Epidermal melanocyte (primary cell): Measurements from ENCODE around the gene EGFR.

Experiments used
- DNase-seq: peaks from one replicate; pipeline ENCODE4 v3.0.0; 2011; ENCODE audit warnings: low spot score; ENCODE audit not compliant: insufficient read length

EGFR gene

DNA sequence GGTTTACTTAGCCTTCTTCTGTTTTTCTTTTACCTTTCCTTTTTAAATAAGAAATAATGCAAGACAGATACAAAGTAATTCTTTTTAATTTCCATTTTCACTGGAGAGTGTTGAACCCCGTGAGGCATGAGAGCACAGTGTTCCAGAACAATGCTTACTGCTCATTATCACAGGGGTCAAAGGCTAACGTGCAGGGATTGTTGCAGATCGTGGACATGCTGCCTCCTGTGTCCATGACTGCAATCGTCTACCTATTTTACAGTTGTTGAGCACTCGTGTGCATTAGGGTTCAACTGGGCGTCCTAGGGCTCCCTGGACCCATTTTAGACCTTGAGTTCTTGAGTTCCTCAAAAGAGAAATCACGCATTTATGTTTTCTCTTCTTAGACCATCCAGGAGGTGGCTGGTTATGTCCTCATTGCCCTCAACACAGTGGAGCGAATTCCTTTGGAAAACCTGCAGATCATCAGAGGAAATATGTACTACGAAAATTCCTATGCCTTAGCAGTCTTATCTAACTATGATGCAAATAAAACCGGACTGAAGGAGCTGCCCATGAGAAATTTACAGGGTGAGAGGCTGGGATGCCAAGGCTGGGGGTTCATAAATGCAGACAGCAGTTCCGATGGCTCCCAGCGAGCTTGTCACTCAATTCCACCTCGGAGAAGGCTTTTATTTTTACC lies 124.2 kb downstream of the EGFR start:
- DNase-seq: no peak

DNA sequence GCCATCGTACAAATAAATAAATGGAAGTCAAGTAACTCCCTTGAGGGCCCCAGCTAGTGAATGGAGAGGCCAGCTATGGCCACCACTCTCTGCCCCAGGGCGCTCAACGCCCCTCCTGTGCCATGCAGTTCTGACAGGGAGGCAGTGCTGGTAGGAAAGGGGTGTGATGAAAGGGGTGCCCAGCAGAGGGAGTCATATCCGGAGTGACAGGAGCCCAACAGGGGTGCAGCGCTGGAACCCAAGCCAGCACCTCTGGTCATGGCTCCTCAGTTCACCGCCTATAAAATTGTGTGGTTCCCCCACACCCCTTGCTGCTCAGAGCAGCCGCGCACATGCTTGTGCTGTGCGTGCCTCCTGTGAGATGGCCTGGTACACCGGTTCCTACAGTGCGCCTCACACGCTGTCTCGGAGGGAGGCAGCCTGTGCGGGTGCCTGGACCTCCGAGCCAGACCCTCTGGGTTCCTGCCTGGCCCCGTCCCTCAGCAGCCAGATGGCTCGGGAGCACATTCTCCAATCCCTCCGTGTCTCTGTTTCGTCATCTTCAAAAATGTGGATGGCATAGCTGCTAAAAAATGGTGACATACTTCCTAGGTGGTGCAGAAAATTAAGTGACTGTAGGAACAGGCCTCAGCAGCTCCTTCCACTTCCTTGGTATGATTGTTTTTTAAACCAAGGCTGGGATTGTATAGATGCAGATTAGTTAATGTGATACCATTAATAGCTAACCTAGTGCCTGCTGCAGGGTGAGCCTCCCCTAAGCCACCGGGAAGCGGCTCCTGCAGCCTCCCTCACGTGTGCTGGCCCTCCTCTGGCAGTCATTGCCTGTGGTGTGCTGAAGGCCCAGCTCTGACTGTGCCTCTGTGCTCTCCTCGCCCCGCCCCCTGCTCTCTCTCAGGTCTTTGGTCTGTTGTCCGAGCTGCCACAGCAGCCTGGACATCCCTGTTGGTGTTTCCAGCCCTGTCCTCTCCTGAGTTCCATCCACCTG lies 125.8 kb downstream of the EGFR start:
- DNase-seq: no peak

DNA sequence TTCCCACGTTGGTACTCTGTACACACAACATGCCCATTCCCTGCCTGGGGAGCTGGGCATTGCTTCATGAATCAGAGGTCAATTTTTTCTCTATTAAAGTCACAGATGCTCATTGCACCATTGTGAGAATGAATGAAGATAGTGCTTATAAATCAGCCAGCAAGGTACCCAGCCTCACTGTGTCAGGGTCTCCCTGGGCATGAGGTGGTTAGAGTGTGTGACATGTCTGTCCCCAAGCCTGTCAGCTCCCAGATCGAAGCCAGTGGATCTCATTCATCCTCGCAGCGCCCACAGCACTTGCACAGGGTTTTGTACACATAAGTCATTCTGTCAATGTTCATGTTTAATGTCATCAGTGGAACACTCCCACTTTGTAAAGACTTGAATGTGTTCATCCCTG lies 126.8 kb downstream of the EGFR start:
- DNase-seq: no peak

DNA sequence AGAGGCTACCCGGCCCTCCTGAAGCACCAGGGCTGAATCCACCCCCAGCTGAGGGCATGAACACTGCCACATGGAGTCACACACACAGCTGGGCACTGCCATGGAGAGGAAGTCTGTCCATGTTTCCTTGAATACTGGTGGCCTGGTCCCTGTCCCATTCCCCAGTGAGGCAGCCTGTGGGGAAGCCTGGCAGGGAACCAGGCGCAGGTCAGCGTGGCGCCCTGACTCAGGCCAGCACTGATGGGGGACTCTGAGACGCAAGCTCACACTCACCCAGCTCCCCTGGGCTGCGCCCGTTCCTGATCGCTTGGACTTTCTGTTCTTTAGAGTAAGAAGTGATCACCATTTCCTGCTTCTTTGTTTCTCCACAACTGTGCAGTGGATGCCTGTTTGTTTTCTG lies 128.3 kb downstream of the EGFR start:
- no peak for DNase-seq

DNA sequence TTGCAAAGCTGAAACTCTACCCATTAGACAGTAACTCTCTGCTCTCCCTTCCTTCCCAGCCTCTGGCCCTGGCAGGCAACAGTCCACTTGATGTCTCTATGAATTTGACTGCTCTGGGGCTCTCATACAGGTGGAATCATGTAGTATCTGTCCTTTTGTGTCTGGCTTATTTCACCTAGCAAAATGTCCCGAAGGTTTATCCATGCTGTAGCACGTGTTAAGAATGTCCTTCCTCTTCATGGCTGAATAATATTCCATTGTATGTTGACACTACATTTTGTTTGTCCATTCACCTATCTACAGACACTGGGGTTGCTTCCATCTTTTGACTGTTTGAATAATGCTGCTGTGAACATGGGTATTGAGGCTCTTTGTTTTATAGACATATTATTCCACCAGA lies 128.9 kb downstream of the EGFR start:
- no peak for DNase-seq

DNA sequence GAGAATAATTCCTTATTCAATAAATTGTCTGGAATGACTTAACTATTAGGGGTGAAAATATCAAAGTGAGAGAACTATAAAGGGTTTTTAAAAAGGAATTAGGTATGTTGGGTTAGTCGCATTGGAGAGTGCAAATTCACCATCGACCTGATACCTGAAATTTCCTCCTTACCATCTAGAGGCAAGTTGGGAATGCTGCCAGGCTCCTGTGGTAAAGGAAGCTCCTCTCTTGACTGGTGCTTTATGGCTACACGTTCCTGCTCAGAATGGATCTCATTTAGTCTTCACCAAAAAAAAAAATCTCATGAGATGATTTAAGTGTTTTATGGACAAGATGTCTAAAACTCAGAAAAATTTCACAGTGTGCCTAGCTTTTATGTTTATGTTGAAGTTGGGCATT lies 129.8 kb downstream of the EGFR start:
- DNase-seq: no peak

DNA sequence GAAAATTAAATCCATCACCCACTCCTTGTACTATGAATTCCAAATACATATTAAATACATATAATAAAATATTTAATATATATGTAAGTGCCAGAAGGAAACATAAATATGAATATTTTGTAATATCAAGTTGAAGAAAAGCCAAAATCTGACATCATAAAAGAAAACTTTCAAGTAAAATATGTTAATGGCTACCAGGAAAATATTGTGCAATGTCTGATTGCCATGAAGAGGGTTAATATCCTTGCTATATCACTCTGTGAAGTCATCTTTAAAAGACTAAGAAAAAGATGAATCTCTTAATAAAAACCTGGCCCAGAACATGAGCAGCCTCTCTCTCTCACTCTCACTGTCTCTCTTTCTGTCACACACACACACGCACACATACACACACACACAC lies 130.2 kb downstream of the EGFR start:
- no peak for DNase-seq

DNA sequence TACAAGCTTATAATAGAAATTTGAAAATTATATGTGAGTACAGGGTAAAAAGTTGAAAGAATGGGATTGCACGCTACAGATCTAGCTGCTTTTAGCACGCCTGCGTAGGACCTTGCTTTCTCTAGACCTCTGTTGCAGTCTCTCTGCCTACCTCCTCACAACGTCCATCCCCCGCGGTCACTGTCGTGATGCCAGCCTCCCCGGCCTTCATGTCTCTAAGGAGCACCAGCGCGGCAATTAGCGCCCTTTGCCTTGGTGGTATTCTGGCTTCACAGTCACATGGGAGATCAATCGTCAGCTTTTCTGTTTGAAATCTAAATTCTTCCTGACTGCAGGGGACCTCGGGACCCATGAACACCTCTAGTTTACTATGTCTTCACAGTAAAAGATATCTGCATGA lies 131.3 kb downstream of the EGFR start:
- DNase-seq: no peak

DNA sequence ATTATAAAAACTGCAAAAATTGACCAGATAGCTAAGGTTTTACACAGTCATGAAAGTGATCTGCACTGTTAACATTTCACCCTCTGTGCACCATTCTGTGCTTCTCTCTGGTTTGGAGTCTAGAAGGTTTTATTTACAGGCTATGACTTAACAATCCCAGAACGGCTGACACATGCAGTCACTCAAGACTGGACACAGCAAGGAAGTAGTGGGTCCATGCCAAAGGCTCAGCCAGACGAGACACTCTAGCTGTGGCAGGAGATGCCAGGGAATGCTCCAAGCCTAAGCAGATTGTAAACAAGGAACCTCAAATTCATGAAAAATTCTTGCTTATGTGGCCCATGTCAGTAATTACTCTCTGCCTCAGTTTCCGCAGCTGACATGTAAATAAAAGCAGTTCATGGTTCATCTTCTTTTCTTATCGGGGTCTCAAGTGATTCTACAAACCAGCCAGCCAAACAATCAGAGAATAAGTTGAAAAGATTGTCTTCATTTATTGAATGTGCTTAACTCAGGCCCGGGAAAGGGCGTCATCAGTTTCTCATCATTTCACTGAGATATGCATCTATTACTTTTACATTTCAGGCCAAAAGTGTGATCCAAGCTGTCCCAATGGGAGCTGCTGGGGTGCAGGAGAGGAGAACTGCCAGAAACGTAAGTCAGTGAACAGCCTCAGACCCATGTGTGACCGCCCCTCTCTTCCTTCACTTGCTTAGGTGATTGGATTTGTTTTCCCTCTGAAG lies 132.1 kb downstream of the EGFR start:
- no peak for DNase-seq

DNA sequence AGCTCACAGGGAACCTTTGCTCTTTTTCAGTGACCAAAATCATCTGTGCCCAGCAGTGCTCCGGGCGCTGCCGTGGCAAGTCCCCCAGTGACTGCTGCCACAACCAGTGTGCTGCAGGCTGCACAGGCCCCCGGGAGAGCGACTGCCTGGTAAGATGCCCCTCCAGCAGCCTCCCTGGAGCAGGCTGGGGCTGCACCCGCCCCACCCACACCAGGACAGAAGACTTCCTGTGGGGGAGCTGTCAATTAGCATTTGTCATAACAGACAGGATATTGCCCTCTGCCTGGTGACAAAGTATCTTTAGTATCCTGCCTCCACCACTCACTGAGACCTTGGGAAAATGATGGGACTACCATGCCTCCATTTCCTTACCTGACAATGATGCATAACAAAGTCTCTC lies 133.7 kb downstream of the EGFR start:
- no peak for DNase-seq

DNA sequence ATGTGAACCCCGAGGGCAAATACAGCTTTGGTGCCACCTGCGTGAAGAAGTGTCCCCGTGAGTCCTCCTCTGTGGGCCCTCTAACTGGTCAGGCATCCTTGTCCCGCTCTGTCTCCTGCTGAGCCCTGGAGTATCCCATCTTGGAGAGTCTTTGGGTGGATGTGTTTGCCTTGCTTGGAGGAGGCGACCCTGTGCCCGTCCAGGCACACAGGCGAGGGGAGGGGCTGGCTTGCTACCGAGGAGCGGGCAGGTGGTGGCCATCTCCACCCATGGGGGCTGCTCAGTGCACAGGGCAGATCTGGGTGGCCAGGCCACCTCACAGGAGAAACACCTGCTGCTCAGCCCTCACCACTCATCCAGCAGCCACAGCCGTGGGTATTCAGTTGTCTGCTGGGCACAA lies 135.3 kb downstream of the EGFR start:
- DNase-seq: no peak

DNA sequence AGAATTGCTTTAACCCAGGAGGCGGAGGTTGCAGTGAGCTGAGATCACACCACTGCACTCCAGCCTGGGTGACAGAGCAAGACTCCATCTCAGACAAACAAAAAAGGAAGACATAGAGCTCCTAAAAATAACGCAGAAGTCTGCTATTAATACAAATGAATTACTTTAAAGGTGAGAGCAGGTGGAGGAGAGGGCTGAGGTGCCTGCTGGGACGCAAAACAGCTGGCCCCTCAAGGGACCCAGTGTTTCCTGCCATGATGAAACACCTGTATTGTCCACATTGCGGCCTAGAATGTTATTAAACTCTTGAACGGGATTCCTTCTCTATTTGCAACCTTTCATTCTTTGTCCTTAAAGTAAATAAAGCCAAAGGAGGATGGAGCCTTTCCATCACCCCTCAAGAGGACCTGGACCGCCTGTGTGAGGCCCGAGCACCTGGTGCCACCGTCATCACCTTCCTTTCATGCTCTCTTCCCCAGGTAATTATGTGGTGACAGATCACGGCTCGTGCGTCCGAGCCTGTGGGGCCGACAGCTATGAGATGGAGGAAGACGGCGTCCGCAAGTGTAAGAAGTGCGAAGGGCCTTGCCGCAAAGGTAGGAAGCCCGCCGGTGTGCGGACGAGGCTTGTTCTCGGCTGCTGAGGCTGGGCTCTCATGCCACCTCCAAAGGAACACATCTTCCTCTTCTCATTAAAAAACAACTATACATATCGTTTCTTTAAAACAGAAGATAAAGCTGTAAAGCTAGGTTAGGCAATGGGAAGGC lies 136.7 kb downstream of the EGFR start:
- no peak for DNase-seq

DNA sequence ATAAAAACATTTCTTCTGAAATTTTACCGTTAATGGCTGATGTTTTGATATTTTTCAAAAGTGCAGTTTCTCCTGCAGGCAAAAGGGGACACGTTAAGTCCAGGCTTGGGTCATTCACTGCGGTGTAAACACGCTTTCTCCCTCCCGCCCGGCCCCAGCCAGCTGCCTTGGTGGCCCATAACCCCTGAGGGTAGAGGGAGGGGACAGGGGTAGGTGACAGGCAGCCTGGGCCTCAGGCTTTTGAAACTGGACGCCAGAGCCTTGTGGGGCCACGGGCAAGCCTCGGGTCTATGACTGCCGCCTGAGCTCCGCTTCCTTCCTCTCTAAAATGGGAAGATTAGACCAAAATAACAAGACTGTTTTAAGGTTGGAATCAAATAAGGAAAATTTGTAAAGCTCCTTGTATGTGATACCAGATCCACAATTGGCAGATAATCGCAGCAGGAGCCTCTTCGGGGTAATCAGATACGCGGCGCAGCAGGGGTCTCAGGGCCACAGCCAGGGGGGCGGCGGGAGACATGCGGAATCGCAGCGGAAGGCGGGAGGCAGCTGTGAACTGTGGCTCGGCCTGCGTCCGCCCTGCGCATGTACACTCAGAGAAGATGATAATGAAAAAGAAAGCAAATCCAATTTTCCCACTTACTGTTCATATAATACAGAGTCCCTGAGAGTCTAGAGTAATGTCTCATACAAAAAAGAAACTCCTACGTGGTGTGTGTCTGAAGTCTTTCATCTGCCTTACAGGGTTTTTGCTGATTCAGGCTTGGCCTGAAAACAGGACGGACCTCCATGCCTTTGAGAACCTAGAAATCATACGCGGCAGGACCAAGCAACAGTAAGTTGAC lies 138.3 kb downstream of the EGFR start:
- DNase-seq: no peak

DNA sequence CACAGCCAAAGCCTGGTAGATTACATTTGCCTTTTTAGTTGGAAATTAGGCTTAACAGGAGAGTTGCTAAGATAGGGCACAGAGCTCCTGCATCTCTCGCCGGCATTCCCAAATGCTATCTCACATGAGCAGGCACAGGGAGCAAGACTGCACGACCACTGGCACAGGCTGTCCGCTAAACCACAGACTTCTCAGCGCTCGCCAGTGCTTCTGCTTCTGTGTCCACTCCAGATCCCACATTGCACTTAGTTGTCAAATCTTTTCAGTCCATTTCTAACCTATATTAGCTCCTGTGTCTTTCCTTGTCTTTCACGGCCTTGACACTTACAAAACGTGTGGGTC lies 138.9 kb downstream of the EGFR start:
- no peak for DNase-seq

DNA sequence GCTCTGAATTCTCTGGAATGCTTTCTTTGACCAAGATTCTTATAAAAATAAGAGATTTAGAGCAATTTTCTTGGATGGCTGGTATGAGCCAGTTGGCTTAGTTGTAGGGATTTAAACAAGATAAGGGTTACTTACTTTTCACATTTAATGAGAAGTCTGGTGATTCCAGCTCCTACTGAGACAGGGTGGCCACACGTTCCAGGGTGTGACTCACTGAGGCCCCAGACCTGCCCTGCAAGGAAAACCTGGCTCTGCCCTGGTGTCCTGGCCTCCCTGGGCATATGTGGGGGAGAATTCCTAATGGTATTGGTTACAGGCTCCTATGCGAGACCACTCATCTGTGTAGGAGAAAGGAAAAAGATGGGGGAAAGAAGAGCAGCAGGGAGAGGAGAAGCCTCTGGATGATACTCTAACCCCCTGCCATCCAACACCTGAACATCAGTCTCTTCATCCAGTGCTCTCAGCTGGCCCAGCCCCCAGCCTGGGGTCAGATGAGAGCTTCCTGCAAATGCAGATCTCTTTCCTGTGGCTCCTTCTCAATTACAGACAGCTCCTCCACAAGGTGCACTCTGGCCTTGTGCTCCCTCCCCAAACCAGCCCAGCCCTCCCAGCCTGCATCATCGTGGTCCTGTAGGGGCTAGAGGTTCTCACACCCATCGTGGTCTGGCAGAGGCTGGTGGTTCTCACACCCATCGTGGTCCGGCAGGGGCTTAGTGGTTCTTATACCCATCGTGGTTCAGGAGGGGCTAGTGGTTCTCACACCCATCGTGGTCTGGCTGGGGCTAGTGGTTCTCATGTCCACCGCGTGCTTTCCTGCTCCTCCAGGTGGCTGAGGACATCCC lies 139.9 kb downstream of the EGFR start:
- no peak for DNase-seq

DNA sequence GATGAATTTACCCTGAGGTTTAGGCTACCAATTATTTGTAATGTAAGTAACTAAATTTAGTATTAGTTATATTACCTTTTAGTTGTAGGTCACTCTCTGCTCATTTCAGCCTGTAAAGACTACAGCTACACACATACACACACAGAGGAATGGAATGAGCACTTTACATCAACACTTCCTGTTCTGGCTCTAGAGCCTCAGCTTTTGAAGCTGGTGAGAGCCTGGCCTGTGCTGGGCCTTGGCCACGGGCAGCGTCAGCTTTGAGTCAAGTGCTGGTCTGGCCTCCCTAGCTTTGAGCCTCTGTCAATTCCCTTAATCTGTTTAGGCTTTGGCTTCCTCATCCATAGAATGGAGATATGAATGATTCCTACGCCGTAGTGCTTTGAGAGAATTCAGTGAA lies 141.7 kb downstream of the EGFR start:
- DNase-seq: no peak

DNA sequence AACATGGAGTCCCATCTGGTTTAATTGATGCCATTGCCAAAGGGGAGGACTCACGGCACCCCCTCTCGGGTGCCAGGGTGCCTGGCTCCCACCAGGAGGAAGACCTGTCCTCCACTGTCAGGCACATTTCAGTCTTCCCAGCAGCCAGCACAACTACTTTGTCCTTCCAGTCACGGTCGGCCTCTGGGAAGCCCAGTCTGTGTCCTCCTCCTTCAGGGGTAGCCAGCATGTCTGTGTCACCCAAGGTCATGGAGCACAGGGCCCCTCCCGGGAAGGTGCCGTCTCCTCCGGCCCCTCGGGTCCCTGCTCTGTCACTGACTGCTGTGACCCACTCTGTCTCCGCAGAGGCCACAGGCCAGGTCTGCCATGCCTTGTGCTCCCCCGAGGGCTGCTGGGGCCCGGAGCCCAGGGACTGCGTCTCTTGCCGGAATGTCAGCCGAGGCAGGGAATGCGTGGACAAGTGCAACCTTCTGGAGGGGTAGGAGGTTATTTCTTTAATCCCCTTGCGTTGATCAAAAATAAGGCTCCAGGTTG lies 142.4 kb downstream of the EGFR start:
- DNase-seq: no peak

DNA sequence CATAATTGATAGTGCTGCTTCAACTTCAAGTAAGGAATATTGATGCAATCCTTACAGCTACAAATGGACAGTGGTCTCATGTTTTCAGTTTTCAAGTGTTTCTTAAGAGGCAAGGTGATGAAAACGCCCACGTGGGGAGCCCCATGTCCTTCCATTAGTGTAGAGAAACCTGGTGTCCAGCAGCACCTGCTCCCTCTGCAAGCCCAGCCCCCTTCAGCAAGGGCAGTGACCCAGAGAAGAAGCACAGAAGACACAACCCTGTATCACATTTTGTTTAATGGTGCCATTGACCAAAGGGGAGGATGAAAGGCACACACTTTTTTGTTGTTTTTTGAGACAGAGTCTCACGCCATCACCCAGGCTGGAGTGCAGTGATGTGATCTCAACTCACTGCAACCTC lies 143.7 kb downstream of the EGFR start:
- DNase-seq: no peak

DNA sequence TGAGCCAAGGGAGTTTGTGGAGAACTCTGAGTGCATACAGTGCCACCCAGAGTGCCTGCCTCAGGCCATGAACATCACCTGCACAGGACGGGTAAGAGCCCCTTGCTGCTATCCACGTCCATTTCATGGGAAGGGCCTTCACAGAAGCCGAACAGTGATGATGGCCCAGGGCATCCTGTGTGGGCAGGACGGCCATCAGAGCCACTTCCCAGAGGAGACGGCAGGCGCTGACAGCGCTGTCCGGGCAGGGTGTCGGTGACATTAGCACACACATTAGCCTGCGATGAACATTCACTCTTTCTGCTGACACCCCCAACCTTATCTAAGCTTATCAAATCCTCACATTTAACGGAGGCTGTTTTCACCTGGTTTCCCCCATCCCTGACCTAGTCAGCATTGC lies 144.9 kb downstream of the EGFR start:
- DNase-seq: no peak
